Suprapubic skin (tissue), 4 donors: Measurements from ENCODE around the gene DAB1.

Experiments
- EP300 ChIP-seq: sonication (generic); formaldehyde crosslinking; IDR thresholded peaks from one replicate; pipeline ENCODE4 v1.6.1; 2017; ENCODE audit warnings: antibody characterized with exemption
- POLR2A ChIP-seq, 2 donors: fragments of 450-650 bp; IDR thresholded peaks; one replicate each; pipeline ENCODE4 v1.6.1; 2017; ENCODE audit warnings: antibody characterized with exemption in 2 of 2, mild to moderate bottlenecking in 2 of 2, moderate library complexity in 2 of 2
- POLR2AphosphoS5 ChIP-seq, 3 donors: sonication (generic); formaldehyde crosslinking; IDR thresholded peaks; one replicate each; pipeline ENCODE4 v1.6.1; 2017; ENCODE audit warnings: antibody characterized with exemption in 3 of 3
- TF ChIP-seq, protein P1 (sequence below), 2 donors: fragments of 200-600 bp in 1 of 2; fragments of 450-650 bp in 1 of 2; sonication (generic) in 1 of 2; IDR thresholded peaks; one replicate each; pipeline ENCODE4 v1.5.1; 2016 to 2019; ENCODE audit warnings: antibody characterized with exemption in 2 of 2, mild to moderate bottlenecking in 1 of 2, moderate library complexity in 1 of 2

DNA sequence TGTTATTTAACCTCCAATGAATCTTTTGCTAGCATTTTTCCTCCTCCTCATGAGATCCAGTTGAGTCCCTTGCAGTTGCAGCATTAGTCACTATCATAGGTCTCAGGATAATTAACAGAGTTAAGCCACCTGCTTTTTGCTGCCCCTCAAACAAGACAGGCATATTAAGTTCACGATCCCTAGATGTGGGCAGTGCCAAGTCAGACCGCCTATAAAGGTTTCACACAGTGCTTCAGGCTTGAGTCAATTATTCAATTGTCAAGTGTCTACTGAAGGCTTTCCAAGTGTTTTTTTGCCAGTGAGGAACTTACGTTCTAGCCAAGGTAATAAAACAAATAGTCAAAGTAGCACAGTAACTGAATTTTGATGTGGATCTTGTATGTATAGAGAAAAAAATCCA lies 175.0 kb downstream of the DAB1 start:
- TF ChIP-seq EP300 (no peak), POLR2A (IDR thresholded peaks at IDR 0.05) (no peak), POLR2AphosphoS5 (IDR thresholded peaks at IDR 0.05) (no peak)
- TF ChIP-seq, protein P1, sequence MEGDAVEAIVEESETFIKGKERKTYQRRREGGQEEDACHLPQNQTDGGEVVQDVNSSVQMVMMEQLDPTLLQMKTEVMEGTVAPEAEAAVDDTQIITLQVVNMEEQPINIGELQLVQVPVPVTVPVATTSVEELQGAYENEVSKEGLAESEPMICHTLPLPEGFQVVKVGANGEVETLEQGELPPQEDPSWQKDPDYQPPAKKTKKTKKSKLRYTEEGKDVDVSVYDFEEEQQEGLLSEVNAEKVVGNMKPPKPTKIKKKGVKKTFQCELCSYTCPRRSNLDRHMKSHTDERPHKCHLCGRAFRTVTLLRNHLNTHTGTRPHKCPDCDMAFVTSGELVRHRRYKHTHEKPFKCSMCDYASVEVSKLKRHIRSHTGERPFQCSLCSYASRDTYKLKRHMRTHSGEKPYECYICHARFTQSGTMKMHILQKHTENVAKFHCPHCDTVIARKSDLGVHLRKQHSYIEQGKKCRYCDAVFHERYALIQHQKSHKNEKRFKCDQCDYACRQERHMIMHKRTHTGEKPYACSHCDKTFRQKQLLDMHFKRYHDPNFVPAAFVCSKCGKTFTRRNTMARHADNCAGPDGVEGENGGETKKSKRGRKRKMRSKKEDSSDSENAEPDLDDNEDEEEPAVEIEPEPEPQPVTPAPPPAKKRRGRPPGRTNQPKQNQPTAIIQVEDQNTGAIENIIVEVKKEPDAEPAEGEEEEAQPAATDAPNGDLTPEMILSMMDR (IDR thresholded peaks at IDR 0.05): no peak
